SK-N-DZ (cell line): ENCODE data around the gene EPGN. TPM values are rescaled to one million over a fixed set of nuclear protein-coding genes. Genes with fewer than 3 reads are reported as not detected.

Experiments used
- DNase-seq: peaks from one replicate; pipeline ENCODE4 v3.0.0-alpha.2; 2015; ENCODE audit warnings: low spot score
- polyA plus RNA-seq, 2 experiments: library from polyadenylated mRNA; depleted of rRNA; stranded (reverse); fragments of >200 nt; gene quantifications; 2 replicates each; pipeline ENCODE4 v1.2.3, GENCODE V29; 2014

EPGN gene
- polyA plus RNA-seq (2014; cell fraction: cytosol; rRNA removed) = not detected in 2 replicates
- not detected in 2 replicates for polyA plus RNA-seq (2014; cell fraction: nucleus; rRNA removed)

GRCh38 chr4:74308215-74308614 lies at the start of gene EPGN:
TSS of gene EPGN (plus strand) at chr4:74308470. CDS start at chr4:74308534, 64 bp downstream.
- DNase-seq = no peak

- DNase-seq = no peak
These were observed 49.3 kb upstream of the EPGN start for GRCh38 chr4:74258963-74259362.

- DNase-seq = no peak
These were observed 48.2 kb upstream of the EPGN start for GRCh38 chr4:74260036-74260435.

GRCh38 chr4:74262522-74262921 lies 45.7 kb upstream of the EPGN start:
- DNase-seq = no peak

- DNase-seq = no peak
These were observed 44.7 kb upstream of the EPGN start for GRCh38 chr4:74263551-74263950.

GRCh38 chr4:74266081-74266480 lies 42.2 kb upstream of the EPGN start:
- DNase-seq = no peak

- DNase-seq = no peak
These were observed 40.2 kb upstream of the EPGN start for GRCh38 chr4:74267998-74268606.

- DNase-seq = no peak
These were observed 39.6 kb upstream of the EPGN start for GRCh38 chr4:74268643-74269042.

GRCh38 chr4:74278490-74278889 lies 29.8 kb upstream of the EPGN start:
- no peak for DNase-seq

GRCh38 chr4:74279716-74280115 lies 28.6 kb upstream of the EPGN start:
- no peak for DNase-seq

GRCh38 chr4:74282926-74283325 lies 25.3 kb upstream of the EPGN start:
- DNase-seq = no peak

GRCh38 chr4:74283614-74284013 lies 24.7 kb upstream of the EPGN start:
- no peak for DNase-seq

GRCh38 chr4:74284053-74284452 lies 24.2 kb upstream of the EPGN start:
- DNase-seq = no peak

GRCh38 chr4:74287164-74287563 lies 21.1 kb upstream of the EPGN start:
- DNase-seq = no peak

- DNase-seq = no peak
These were observed 20.5 kb upstream of the EPGN start for GRCh38 chr4:74287791-74288190.

GRCh38 chr4:74291471-74291870 lies 16.8 kb upstream of the EPGN start:
- no peak for DNase-seq

GRCh38 chr4:74292111-74292870 lies 16.0 kb upstream of the EPGN start:
- no peak for DNase-seq

- no peak for DNase-seq
These were observed 14.7 kb upstream of the EPGN start for GRCh38 chr4:74293558-74293957.

GRCh38 chr4:74294681-74295080 lies 13.6 kb upstream of the EPGN start:
- no peak for DNase-seq

GRCh38 chr4:74297539-74297938 lies 10.7 kb upstream of the EPGN start:
- DNase-seq = no peak

- no peak for DNase-seq
These were observed 4.1 kb upstream of the EPGN start for GRCh38 chr4:74304095-74304625.

- DNase-seq = no peak
These were observed 3.3 kb upstream of the EPGN start for GRCh38 chr4:74305000-74305399.

- no peak for DNase-seq
These were observed 1.1 kb upstream of the EPGN start for GRCh38 chr4:74307170-74307569.
